BE2C (cell line): ENCODE data around the gene MUC4.
"Not testable (repeated sequence)": the region's sequence is repeated elsewhere in the genome, so short reads cannot be mapped to it uniquely, and the experiment has no call there.

Source experiments
- DNase-seq: peaks from one replicate; pipeline ENCODE4 v3.0.0-alpha.2; 2020
- H3K27me3 ChIP-seq: fragments of 250-450 bp; sonication (Bioruptor Pico); 2 replicates; pipeline ENCODE4 v1.5.1; 2020; ENCODE audit warnings: mild to moderate bottlenecking
- H3K36me3 ChIP-seq: fragments of 250-450 bp; sonication (Bioruptor Pico); 2 replicates; pipeline ENCODE4 v1.5.1; 2020; ENCODE audit warnings: mild to moderate bottlenecking
- H3K4me1 ChIP-seq: fragments of 250-450 bp; sonication (Bioruptor Pico); 2 replicates; pipeline ENCODE4 v1.5.1; 2020
- H3K4me3 ChIP-seq: 2 replicates; pipeline ENCODE4 v1.5.1; 2011; ENCODE audit warnings: low read depth, low read length
- H3K9me3 ChIP-seq: fragments of 250-450 bp; sonication (Bioruptor Pico); 2 replicates; pipeline ENCODE4 v1.5.1; 2020
- TF ChIP-seq, protein P1 (sequence below): IDR thresholded peaks from 2 replicates; pipeline ENCODE4 v1.5.1; 2012; ENCODE audit warnings: mild to moderate bottlenecking, low read depth, low read length

MUC4 gene

DNA sequence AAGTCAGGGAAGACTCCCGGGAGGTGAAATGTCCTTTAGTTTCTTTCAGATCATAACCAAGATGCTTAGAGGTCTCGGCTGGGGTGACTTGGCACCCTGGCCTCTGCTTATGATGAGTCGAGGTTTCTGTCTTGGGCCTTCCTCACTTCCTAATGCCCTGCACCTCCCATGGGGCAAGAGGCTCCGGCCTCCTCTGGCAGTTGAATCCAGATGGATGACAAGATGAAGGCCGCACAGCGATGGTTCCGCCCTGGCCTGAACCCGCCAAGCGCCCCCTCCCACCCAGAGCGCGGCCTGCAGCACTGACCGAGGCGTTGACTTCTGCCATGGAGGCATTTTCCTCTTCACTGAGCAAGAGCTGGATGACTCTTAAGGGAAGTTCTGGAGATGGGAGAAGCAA is 59.7 kb downstream of the MUC4 start:
- Histone ChIP-seq H3K36me3 (no peaks in the 10 kb centered on the region), H3K27me3 (no peaks in the 10 kb centered on the region), H3K9me3 (no peaks in the 10 kb centered on the region), H3K4me3 (no peak overlapping the region), H3K4me1 (no peaks in the 10 kb centered on the region)
- no peak for DNase-seq
- TF ChIP-seq, protein P1, sequence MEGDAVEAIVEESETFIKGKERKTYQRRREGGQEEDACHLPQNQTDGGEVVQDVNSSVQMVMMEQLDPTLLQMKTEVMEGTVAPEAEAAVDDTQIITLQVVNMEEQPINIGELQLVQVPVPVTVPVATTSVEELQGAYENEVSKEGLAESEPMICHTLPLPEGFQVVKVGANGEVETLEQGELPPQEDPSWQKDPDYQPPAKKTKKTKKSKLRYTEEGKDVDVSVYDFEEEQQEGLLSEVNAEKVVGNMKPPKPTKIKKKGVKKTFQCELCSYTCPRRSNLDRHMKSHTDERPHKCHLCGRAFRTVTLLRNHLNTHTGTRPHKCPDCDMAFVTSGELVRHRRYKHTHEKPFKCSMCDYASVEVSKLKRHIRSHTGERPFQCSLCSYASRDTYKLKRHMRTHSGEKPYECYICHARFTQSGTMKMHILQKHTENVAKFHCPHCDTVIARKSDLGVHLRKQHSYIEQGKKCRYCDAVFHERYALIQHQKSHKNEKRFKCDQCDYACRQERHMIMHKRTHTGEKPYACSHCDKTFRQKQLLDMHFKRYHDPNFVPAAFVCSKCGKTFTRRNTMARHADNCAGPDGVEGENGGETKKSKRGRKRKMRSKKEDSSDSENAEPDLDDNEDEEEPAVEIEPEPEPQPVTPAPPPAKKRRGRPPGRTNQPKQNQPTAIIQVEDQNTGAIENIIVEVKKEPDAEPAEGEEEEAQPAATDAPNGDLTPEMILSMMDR: no peak

DNA sequence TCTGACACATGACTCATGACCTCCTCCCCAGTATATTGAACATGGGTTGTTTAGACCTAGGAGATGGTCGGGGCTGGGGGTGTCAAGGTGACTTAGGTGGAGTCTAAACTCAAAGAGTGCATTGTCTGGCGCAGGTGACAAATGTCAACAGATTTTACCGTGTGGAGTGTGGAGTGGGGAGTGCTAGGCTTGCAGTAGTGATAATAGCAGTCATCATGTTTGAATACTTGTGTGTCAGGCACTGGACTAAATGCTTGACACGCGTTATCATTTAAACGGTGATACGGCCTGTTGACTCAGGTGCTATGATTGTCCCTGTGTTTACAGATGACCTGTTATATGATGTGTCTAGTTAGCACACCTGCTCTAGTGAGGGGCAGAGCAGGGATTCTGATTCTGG is 60.2 kb downstream of the MUC4 start:
- Histone ChIP-seq H3K36me3 (no peaks in the 10 kb centered on the region), H3K4me1 (no peaks in the 10 kb centered on the region), H3K27me3 (no peaks in the 10 kb centered on the region), H3K4me3 (no peak overlapping the region), H3K9me3 (no peaks in the 10 kb centered on the region)
- DNase-seq: no peak
- TF ChIP-seq, protein P1: no peak

DNA sequence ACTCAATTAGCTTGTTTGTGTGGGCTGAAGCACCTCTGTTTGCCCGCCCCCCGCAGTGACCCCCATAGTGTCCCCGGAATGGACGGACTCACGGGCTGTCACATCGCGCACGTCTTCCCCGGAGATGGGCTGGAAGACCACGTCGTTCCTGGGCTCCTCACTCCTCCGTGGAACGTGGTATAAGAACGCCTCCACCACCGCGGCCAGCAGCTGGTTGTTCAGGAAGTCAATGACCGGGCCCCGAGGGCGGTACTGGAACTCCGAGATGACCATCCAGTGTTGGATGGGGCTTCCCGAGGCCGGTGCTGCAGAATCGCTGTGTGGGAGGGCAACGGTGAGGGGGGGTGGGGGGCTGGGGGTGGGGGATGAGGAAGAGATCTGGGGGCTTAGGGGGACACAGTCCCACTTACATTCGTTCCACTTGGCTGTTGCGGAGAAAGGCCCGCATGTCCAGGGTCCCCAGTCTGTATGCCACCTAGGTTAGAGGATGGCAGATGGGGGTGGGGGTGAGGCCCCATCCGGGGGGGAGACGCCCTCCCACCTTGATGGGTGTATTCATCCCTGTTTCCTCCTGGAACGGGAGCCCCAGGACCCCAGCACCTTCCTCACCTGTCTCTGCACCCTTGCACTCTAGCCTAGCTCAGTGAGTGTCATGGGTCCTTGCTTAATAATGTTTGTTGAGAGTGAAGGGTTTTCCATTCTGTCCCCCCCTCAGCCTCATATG is 60.8 kb downstream of the MUC4 start:
- no peaks in the 10 kb centered on the region for H3K36me3 ChIP-seq
- H3K4me1 ChIP-seq: no peaks in the 10 kb centered on the region
- TF ChIP-seq, protein P1: no peak
- H3K9me3 ChIP-seq: no peaks in the 10 kb centered on the region
- H3K27me3 ChIP-seq: no peaks in the 10 kb centered on the region
- no peak overlapping the region for H3K4me3 ChIP-seq
- no peak for DNase-seq

DNA sequence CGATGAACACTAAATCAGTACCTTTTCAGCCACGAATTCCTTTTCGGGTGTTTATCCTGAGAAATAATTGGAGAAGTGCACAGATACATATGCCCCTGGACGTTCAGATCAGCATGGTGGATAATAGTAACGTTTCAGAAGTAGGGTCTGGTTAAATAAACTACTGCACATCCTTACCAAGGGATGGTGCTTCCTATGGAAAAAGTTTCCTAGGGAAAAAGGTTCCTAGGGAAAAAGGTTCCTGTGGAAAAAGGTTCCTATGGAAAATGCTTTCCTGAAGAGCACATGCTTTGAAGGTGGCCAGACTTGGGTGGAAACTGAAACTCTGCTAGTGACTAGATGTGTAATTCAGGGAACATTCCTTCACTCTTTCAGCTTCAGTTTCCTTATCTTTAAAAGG is 62.6 kb downstream of the MUC4 start:
- H3K9me3 ChIP-seq, DNase-seq, H3K27me3 ChIP-seq, H3K4me3 ChIP-seq, H3K36me3 ChIP-seq, H3K4me1 ChIP-seq: not testable (repeated sequence)

DNA sequence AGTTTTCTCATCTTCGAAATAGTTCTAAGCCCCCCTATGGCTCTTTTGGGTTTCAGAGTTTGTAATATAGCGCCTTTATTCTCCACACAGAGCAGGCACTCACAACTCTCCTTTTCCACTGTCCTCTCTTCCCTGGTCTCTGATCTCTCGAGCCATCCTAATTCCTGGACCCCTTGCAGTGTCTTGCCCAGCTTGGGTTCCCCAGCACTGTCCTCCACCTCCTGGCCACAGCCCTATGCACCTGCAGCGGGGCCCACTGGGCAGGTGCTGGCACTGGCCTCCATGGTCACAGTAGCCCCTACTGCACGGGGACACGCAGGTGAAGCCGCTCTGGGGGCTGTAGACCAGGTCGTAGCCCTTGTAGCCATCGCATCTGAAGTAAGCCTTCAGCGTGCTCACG is 63.1 kb downstream of the MUC4 start:
- no peaks in the 10 kb centered on the region; the same call in 1 of the 2 replicates for H3K9me3 ChIP-seq
- H3K4me1 ChIP-seq: no peaks in the 10 kb centered on the region
- no peak overlapping the region for H3K4me3 ChIP-seq
- no peak for DNase-seq
- TF ChIP-seq, protein P1: no peak
- no peaks in the 10 kb centered on the region for H3K36me3 ChIP-seq
- H3K27me3 ChIP-seq: peaks cover 6% of the 10 kb centered on the region; the same call in 1 of the 2 replicates

DNA sequence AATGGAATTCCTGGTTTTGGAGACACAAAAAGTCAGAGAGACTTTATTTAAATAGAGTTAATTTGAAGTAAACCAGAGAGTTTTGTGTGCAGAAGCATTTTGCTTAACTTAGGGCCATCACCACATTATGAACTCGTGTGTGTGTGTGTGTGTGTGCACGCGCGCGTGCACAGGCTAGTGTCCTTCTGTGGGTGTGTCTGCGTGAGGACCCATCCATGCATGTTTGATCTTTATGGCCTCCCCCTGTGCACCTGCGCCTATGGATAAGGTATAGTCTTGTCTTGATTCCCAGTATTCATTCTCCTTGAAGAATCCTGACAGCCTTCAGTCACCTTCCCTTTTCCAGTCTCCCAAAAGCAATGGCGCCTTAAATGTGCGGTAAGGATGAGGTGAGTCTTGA is 65.0 kb downstream of the MUC4 start:
- H3K4me3 ChIP-seq: no peak overlapping the region
- TF ChIP-seq, protein P1: no peak
- H3K4me1 ChIP-seq: no peaks in the 10 kb centered on the region
- DNase-seq: no peak
- no peaks in the 10 kb centered on the region for H3K36me3 ChIP-seq
- H3K9me3 ChIP-seq: no peaks in the 10 kb centered on the region; the same call in 1 of the 2 replicates
- H3K27me3 ChIP-seq: peaks cover 6% of the 10 kb centered on the region; the same call in 1 of the 2 replicates

DNA sequence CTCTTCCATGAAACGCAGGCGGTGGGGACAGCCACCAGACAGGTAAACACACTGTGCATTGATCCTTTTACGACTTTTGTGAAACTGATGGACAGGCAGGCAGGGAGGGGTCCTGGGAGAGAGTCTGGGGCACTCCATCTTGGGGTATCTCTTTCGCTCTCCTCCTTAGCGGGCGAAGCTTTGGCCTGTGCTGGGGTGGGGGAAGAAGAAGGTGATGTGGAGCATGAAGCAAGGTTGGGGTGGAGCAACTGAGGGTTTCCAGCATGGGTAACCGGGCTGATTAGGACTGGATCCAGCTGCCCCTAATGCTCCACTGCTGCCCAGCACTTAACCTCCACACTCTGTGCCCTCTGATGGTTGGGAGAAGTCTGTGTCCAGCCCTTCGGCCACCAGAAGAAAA is 65.4 kb downstream of the MUC4 start:
- Histone ChIP-seq H3K4me1 (no peaks in the 10 kb centered on the region), H3K4me3 (no peak overlapping the region), H3K9me3 (no peaks in the 10 kb centered on the region; the same call in 1 of the 2 replicates), H3K27me3 (peaks cover 6% of the 10 kb centered on the region; the same call in 1 of the 2 replicates), H3K36me3 (no peaks in the 10 kb centered on the region)
- no peak for DNase-seq
- TF ChIP-seq, protein P1: no peak
